ENCODE data around the gene ASB11.
"Not testable (repeated sequence)": the region's sequence is repeated elsewhere in the genome, so short reads cannot be mapped to it uniquely, and the experiment has no call there.

ASB11 gene

DNA sequence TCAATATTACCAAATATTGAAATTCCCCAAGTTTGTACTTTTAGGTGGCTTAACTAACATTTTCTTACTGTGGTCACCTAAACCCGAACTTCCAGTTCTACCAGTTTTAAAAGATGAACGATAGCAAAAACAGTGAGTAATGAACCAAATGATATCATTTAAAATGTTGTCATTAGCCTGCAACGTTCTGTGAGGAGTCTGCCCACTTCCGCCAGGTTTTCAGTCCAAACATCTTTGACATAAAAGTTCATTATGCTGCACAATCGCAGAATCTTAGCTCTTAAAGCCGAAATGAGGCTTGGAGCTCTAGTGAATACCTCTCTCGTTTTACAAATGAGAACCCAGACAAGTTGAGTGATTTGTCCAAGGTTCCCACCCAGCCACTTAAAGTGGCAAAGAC, 19.1 kb upstream of the ASB11 start:
- H3K4me3 ChIP-seq (ENCODE audit: low read length), result peak overlapping the region; percentile 10
- H3K27me3 ChIP-seq (ENCODE audit: control insufficient read depth, insufficient read depth, low read length), result no peaks in the 10 kb centered on the region
- H3K9me3 ChIP-seq (ENCODE audit: control insufficient read depth, low read length), result no peaks in the 10 kb centered on the region
- no peaks in the 10 kb centered on the region for H3K36me3 ChIP-seq (ENCODE audit: control insufficient read depth, insufficient read depth, low read length)
- H3K4me1 ChIP-seq (ENCODE audit: control insufficient read depth, insufficient read depth, low read length), result no peaks in the 10 kb centered on the region
- H3K9ac ChIP-seq (ENCODE audit: low read length), result peak overlapping the region; percentile 85

DNA sequence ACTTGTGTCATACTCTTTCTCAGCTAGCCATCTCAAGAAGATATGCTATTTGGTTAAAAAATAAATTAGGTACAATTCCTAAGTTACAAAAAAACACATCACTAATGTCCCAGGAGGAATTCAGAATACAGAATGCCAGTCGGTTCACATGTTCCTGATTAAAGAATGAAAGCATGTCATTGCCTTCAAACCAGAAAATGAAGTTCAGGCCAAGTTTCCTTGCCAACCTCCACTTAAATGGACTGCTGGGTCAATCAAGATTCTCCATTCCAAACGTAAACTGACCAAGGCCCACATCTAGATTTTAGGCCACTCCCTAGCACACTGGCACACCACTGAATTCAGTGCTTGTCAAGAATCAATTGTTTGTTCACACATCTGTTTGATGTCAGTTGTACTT, 13.4 kb upstream of the ASB11 start:
- Histone ChIP-seq H3K27me3 (ENCODE audit: control insufficient read depth, insufficient read depth, low read length) (no peaks in the 10 kb centered on the region), H3K9me3 (ENCODE audit: control insufficient read depth, low read length) (no peaks in the 10 kb centered on the region), H3K4me3 (ENCODE audit: low read length) (no peak overlapping the region), H3K4me1 (ENCODE audit: control insufficient read depth, insufficient read depth, low read length) (no peaks in the 10 kb centered on the region), H3K9ac (ENCODE audit: low read length) (no peak overlapping the region), H3K36me3 (ENCODE audit: control insufficient read depth, insufficient read depth, low read length) (no peaks in the 10 kb centered on the region)

DNA sequence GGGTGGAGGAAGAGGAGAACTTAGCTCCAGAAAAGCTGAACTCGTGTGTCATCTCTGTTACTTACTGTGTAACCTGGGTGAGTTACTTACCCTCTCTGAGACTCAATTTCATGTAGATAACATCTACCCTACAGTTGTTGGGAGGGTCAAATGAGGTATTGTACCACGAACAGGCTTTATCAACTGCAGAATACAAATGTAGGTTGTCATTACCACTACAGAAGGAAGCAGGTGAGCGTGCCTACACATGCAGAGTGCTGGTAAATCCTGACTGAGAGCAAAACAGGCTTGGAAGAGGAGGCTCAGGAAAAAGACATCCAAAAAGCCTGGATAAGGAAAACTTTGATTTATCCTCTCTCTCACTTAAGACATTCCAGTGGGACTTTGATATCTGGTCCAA, 12.7 kb upstream of the ASB11 start:
- Histone ChIP-seq H3K9me3 (ENCODE audit: control insufficient read depth, low read length) (no peaks in the 10 kb centered on the region), H3K4me1 (ENCODE audit: control insufficient read depth, insufficient read depth, low read length) (no peaks in the 10 kb centered on the region), H3K36me3 (ENCODE audit: control insufficient read depth, insufficient read depth, low read length) (no peaks in the 10 kb centered on the region), H3K4me3 (ENCODE audit: low read length) (no peak overlapping the region), H3K9ac (ENCODE audit: low read length) (no peak overlapping the region), H3K27me3 (ENCODE audit: control insufficient read depth, insufficient read depth, low read length) (no peaks in the 10 kb centered on the region)

DNA sequence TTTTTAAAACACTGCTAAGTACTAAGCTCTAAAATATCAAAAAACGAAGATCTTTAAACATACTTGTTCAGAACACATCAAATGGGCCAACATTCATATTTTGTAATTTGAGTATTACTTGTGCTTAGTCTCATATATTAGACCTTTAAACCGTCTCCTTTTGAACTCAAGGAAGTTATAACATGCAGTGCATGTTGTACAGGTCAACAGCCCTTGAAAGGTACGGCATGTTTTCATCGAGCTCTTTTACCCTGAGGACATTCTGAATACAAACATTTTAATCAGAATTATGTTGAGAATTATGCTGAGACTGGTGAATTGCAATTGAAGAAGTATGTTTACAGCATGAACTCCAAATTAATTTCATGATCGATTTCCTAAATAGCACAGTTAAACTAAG, 7.0 kb upstream of the ASB11 start:
- Histone ChIP-seq H3K27me3 (ENCODE audit: control insufficient read depth, insufficient read depth, low read length) (no peaks in the 10 kb centered on the region), H3K4me3 (ENCODE audit: low read length) (no peak overlapping the region), H3K9me3 (ENCODE audit: control insufficient read depth, low read length) (no peaks in the 10 kb centered on the region), H3K36me3 (ENCODE audit: control insufficient read depth, insufficient read depth, low read length) (no peaks in the 10 kb centered on the region), H3K9ac (ENCODE audit: low read length) (no peak overlapping the region), H3K4me1 (ENCODE audit: control insufficient read depth, insufficient read depth, low read length) (no peaks in the 10 kb centered on the region)

DNA sequence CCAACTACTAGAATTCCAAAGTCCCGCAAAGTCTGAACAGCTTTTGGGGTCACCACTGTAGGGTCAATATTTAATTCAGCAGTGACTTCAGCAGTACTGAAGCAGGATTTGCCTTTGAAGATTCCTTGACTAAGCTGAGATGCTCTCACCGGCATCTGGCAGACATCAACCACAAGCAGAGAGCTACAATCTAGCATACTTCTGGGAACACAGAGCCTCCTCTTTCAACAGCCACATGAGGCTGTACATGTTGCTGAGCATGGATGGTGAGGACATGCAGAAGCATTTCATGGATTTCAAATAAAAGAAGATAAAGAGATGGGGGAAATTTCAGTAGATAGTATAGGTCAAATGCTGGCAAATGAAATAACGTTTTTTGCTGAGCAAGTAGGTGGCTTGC, 6.6 kb upstream of the ASB11 start:
- no peak overlapping the region for H3K9ac ChIP-seq (ENCODE audit: low read length)
- no peaks in the 10 kb centered on the region for H3K4me1 ChIP-seq (ENCODE audit: control insufficient read depth, insufficient read depth, low read length)
- H3K9me3 ChIP-seq (ENCODE audit: control insufficient read depth, low read length), result no peaks in the 10 kb centered on the region
- no peak overlapping the region for H3K4me3 ChIP-seq (ENCODE audit: low read length)
- H3K27me3 ChIP-seq (ENCODE audit: control insufficient read depth, insufficient read depth, low read length), result no peaks in the 10 kb centered on the region
- H3K36me3 ChIP-seq (ENCODE audit: control insufficient read depth, insufficient read depth, low read length), result no peaks in the 10 kb centered on the region

DNA sequence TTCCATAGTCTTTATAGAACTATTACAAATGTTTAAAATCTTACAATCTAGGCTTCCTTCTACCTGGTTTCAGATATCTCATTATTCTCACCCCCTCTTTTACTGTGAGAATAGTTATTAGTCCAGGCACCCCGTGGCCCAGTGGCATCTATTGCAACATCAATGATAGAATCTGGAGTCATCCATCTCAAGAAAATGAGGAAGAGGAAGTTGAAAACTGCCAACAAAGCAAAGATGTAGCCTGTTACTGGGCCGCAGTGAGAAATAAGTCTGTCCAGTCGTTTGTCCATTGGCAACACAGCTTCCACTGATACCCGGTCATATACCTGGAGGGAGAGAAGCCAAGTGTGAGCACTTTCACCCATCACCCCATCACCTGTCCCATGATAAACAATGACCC, 6.0 kb upstream of the ASB11 start:
- H3K9me3 ChIP-seq (ENCODE audit: control insufficient read depth, low read length), result no peaks in the 10 kb centered on the region
- no peak overlapping the region for H3K9ac ChIP-seq (ENCODE audit: low read length)
- H3K4me1 ChIP-seq (ENCODE audit: control insufficient read depth, insufficient read depth, low read length), result no peaks in the 10 kb centered on the region
- H3K27me3 ChIP-seq (ENCODE audit: control insufficient read depth, insufficient read depth, low read length), result no peaks in the 10 kb centered on the region
- H3K36me3 ChIP-seq (ENCODE audit: control insufficient read depth, insufficient read depth, low read length), result no peaks in the 10 kb centered on the region
- H3K4me3 ChIP-seq (ENCODE audit: low read length), result no peak overlapping the region

DNA sequence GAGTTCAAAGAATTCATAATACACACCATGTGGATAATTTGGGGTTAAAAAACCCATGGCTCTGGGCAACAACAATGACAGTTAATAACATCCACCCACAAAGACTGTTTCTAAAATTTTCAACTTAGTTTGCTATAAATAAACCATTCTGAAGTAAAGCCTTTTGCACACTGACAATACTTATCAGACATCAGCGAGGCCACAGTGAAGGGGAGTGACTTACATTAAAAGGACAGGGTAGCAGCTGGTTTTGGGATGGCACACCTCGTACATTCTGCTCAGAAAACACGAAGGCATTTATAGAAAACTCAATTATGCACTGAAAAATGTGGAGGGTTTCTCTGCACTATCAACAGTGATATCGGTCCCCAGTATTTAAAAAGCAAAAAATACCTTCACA, 4.9 kb upstream of the ASB11 start:
- Histone ChIP-seq H3K4me1 (ENCODE audit: control insufficient read depth, insufficient read depth, low read length) (no peaks in the 10 kb centered on the region), H3K4me3 (ENCODE audit: low read length) (no peak overlapping the region), H3K9ac (ENCODE audit: low read length) (no peak overlapping the region), H3K9me3 (ENCODE audit: control insufficient read depth, low read length) (no peaks in the 10 kb centered on the region), H3K36me3 (ENCODE audit: control insufficient read depth, insufficient read depth, low read length) (no peaks in the 10 kb centered on the region), H3K27me3 (ENCODE audit: control insufficient read depth, insufficient read depth, low read length) (no peaks in the 10 kb centered on the region)

DNA sequence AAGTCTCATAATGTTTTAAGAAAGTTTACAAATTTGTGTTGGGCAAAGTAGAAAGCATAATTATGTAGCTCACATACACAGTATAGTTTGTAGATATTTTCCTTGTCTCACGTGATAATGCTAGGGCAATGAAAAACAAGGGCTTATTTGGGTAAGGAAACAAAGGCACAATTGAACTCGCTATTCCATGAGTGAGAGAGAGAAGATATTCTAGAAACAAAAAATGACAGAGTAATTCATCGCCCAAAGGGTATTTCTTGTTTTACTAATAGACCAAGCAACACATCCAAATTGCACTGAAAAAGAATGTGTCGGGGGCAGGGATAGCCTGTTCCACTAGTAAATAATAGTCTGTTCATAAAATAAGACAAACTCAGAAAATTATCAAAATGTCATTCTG, 3.6 kb upstream of the ASB11 start:
- no peaks in the 10 kb centered on the region for H3K4me1 ChIP-seq (ENCODE audit: control insufficient read depth, insufficient read depth, low read length)
- H3K36me3 ChIP-seq (ENCODE audit: control insufficient read depth, insufficient read depth, low read length), result no peaks in the 10 kb centered on the region
- no peaks in the 10 kb centered on the region for H3K9me3 ChIP-seq (ENCODE audit: control insufficient read depth, low read length)
- no peak overlapping the region for H3K9ac ChIP-seq (ENCODE audit: low read length)
- H3K27me3 ChIP-seq (ENCODE audit: control insufficient read depth, insufficient read depth, low read length), result no peaks in the 10 kb centered on the region
- no peak overlapping the region for H3K4me3 ChIP-seq (ENCODE audit: low read length)

DNA sequence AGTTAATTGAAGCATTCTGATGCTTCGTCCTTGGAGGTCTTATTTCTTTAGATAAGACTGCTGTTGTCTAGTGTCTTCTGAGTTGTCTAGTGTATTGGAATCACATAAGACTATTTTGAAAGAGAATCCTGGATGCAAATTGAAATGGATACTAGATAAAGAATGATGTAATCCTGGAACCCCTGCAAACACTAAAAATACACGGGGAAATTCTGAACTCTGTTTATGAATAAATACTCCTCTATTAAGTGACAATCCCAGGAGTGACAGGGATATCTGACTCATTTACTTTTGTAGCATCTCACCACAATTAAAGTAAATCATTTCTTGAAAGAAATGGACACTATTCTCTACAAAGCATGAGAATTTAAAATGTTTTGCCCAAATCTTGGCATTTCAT, 968 bp downstream of the ASB11 start:
- H3K9ac ChIP-seq (ENCODE audit: low read length), result no peak overlapping the region
- no peaks in the 10 kb centered on the region for H3K4me1 ChIP-seq (ENCODE audit: control insufficient read depth, insufficient read depth, low read length)
- no peak overlapping the region for H3K4me3 ChIP-seq (ENCODE audit: low read length)
- H3K9me3 ChIP-seq (ENCODE audit: control insufficient read depth, low read length), result no peaks in the 10 kb centered on the region
- H3K36me3 ChIP-seq (ENCODE audit: control insufficient read depth, insufficient read depth, low read length), result no peaks in the 10 kb centered on the region
- peaks cover 4% of the 10 kb centered on the region for H3K27me3 ChIP-seq (ENCODE audit: control insufficient read depth, insufficient read depth, low read length)

DNA sequence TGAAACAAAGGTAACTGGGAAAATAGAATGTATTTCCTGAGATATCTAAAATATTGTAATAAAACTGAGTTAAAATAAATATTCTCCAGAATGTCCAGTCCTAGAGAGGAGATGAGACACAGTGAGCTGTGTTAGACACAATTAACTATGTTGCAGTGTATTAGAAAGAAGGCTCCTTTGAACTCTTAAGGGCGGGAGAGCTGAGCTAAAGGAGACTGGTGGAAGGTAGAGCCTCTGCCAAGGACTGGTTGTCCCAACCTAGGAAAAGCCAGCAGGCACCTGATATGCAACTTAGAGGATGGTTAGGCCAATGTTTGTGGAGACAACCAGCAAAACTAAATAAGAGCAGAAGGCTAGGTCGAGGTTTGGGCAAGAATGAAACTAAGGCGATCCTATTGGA, 4.3 kb downstream of the ASB11 start:
- Histone ChIP-seq H3K36me3 (ENCODE audit: control insufficient read depth, insufficient read depth, low read length) (no peaks in the 10 kb centered on the region), H3K9me3 (ENCODE audit: control insufficient read depth, low read length) (no peaks in the 10 kb centered on the region), H3K9ac (ENCODE audit: low read length) (no peak overlapping the region), H3K4me1 (ENCODE audit: control insufficient read depth, insufficient read depth, low read length) (no peaks in the 10 kb centered on the region), H3K4me3 (ENCODE audit: low read length) (no peak overlapping the region), H3K27me3 (ENCODE audit: control insufficient read depth, insufficient read depth, low read length) (peaks cover 4% of the 10 kb centered on the region)

DNA sequence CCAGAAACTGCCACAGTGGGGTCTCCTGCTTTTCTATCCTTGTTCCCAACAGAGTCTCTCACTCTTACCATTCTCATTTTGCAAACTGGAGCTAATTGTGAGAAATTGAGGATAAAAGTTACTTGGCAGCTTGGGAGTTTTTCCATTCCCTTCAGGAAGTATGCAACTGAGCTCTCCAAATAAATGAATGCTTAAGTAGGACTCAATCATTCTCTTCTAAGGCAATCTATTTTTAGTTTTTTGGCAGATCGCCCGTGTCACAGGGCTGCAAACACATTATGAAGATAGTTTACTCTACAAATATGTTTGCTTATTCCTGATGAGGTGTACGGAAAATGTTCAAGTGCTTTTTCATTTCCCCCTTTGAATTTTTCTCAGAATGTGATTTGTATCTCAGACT, 5.3 kb downstream of the ASB11 start:
- H3K27me3 ChIP-seq (ENCODE audit: control insufficient read depth, insufficient read depth, low read length), result peaks cover 4% of the 10 kb centered on the region
- H3K9me3 ChIP-seq (ENCODE audit: control insufficient read depth, low read length), result no peaks in the 10 kb centered on the region
- H3K4me3 ChIP-seq (ENCODE audit: low read length), result no peak overlapping the region

DNA sequence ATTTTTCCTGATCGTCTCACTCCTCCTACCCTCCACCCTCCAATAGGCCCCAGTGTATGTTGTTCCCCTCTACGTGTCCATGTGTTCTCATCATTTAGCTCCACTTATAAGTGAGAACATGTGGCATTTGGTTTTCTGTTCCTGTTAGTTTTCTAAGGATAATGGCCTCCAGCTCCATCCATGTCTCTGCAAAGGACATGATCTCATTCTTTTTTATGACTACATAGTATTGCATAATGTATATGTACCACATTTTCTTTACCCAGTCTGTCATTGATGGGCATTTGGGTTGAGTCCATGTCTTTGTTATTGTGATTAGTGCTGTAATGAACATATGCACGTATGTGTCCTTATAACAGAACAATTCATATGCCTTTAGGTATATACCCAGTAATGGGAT, 9.5 kb downstream of the ASB11 start:
- H3K9ac ChIP-seq (ENCODE audit: low read length); H3K9me3 ChIP-seq (ENCODE audit: control insufficient read depth, low read length); H3K27me3 ChIP-seq (ENCODE audit: control insufficient read depth, insufficient read depth, low read length); H3K4me1 ChIP-seq (ENCODE audit: control insufficient read depth, insufficient read depth, low read length); H3K4me3 ChIP-seq (ENCODE audit: low read length); H3K36me3 ChIP-seq (ENCODE audit: control insufficient read depth, insufficient read depth, low read length): not testable (repeated sequence)

More for the DNA sequence above, 5.3 kb downstream of the ASB11 start:
- no peaks in the 10 kb centered on the region for H3K36me3 ChIP-seq (ENCODE audit: control insufficient read depth, insufficient read depth, low read length)
- no peak overlapping the region for H3K9ac ChIP-seq (ENCODE audit: low read length)
- no peaks in the 10 kb centered on the region for H3K4me1 ChIP-seq (ENCODE audit: control insufficient read depth, insufficient read depth, low read length)

DNA sequence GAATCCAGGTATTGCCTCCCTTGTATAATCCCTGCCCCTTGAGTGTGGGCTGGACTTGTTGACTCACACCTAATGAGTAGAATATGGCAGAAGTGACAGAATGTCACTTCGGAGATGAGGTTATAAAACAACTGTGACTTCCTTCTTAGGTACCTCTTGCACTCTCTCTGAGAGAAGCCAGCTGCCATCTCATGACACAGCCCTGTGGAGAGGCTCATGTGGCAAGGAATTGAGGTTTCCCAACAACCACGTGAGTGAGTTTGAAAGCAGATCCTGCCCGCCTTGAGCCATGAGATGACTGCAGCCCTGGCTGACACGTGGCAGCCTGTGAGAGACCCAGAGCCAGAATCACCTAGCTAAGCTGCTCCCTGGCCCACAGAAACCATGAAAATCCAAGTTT, 13.5 kb downstream of the ASB11 start:
- no peak overlapping the region for H3K9ac ChIP-seq (ENCODE audit: low read length)
- H3K4me3 ChIP-seq (ENCODE audit: low read length), result no peak overlapping the region
- H3K4me1 ChIP-seq (ENCODE audit: control insufficient read depth, insufficient read depth, low read length), result no peaks in the 10 kb centered on the region
- H3K36me3 ChIP-seq (ENCODE audit: control insufficient read depth, insufficient read depth, low read length), result no peaks in the 10 kb centered on the region
- H3K9me3 ChIP-seq (ENCODE audit: control insufficient read depth, low read length), result no peaks in the 10 kb centered on the region
- peaks cover 8% of the 10 kb centered on the region for H3K27me3 ChIP-seq (ENCODE audit: control insufficient read depth, insufficient read depth, low read length)

Data from mucosa of stomach (tissue), 1 donor.